ENCODE measurements around the gene TMEM95. TPM values are rescaled to one million over a fixed set of nuclear protein-coding genes. Genes with fewer than 3 reads are reported as not detected.

TMEM95 gene
- total and polyA plus RNA-seq, 2 donors from 2014 or later = not detected

- Histone ChIP-seq H3K9ac (ENCODE audit: low read length in 3 of 3) (peak overlapping the region in 2 of 3 donors; percentile 2 to 48), H3K4me1 (ENCODE audit: control insufficient read depth in 2 of 3, insufficient read depth in 2 of 3, low read depth in 1 of 3, low read length in 3 of 3) (peaks cover 0 to 17% (median 10%) of the 10 kb centered on the region in 3 donors), H3K36me3 (ENCODE audit: control insufficient read depth in 2 of 3, insufficient read depth in 3 of 3, low read length in 3 of 3) (no peaks in the 10 kb centered on the region), H3K9me3 (ENCODE audit: control insufficient read depth in 2 of 3, insufficient read depth in 1 of 3, low read length in 3 of 3) (no peaks in the 10 kb centered on the region), H3K27me3 (ENCODE audit: control insufficient read depth, insufficient read depth, low read length) (peaks cover 5% of the 10 kb centered on the region), H3K4me3 (ENCODE audit: low read length in 3 of 3) (peak overlapping the region in 2 of 3 donors; percentile 71 to 75), H3K27ac (ENCODE audit: low read depth in 2 of 2, low read length in 2 of 2) (peak overlapping the region in 1 of 2 donors; percentile 49)
- DNase-seq = peak in 1 of 5 donors; percentile 49
- TF ChIP-seq CTCF (IDR thresholded peaks at IDR 0.05; ENCODE audit: borderline replicate concordance, extremely low read depth, insufficient read depth) = no peak
- no peak for FAIRE-seq
- intact Hi-C loops (cut with DNase I) = no loop called here
Measured at GRCh38 chr17:7380321-7380720, 25.4 kb downstream of the TMEM95 start.

DNA sequence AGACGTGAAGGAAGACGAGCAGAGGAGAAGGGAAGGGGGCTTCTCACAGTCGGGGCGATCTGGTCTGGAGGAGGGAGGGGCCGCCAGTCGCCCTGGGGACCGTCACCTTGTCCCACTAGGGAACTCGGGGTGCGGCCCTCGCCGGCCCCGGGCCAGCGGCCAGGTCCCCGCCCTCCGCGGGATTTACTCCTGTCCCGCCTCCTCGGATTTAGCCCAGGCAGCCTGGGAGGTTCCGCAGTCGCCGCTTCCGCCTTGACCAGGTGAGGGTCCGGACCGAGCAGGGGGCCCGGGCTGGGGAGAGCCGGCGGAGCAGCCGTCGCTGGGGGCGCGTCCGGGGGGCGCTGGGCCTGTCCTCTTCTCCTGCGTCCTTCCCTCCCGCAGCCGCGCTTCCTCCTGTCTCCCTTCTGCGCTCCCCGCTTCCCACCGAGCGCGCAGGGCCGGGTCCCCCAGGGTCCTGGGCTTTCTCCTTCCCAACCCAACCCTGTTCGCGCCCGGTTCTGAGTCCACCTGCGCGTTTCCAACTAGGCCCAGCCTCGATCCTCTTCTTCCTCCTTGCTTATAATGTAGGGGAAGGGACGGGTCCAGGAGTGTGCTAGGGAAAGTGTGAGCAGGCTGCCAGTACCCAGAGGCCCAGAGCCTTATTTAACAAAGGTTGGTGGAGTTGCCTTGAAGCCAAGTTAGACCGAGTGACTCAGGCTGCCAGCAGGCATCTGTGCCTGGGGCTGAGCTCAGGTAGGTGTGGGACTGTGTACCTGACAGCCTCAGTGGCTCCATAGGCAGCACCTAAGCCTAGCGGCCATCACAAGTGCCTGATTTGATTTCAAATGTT is 26.1 kb downstream of the TMEM95 start, which contains the start of gene TNK1:
TSS of gene TNK1 (plus strand) at position 235 of the 829 bp plus-strand sequence. CDS start 1,838 bp downstream, outside the sequence.
- Histone ChIP-seq H3K9me3 (ENCODE audit: control insufficient read depth in 2 of 3, insufficient read depth in 1 of 3, low read length in 3 of 3) (no peaks in the 10 kb centered on the region), H3K27ac (ENCODE audit: low read depth in 2 of 2, low read length in 2 of 2) (peak within 1 kb of the TSS; percentile 7 to 49), H3K9ac (ENCODE audit: low read length in 3 of 3) (peak within 1 kb of the TSS in 2 of 3 donors; percentile 8 to 48), H3K27me3 (ENCODE audit: control insufficient read depth, insufficient read depth, low read length) (peaks cover 5% of the 10 kb centered on the region), H3K4me3 (ENCODE audit: low read length in 3 of 3) (peak within 1 kb of the TSS; percentile 9 to 75 (median 71)), H3K4me1 (ENCODE audit: control insufficient read depth in 2 of 3, insufficient read depth in 2 of 3, low read depth in 1 of 3, low read length in 3 of 3) (peaks cover 0 to 17% (median 10%) of the 10 kb centered on the region in 3 donors), H3K36me3 (ENCODE audit: control insufficient read depth in 2 of 3, insufficient read depth in 3 of 3, low read length in 3 of 3) (no peaks in the 10 kb centered on the region)
- TF ChIP-seq CTCF (IDR thresholded peaks at IDR 0.05; ENCODE audit: borderline replicate concordance, extremely low read depth, insufficient read depth) = no peak
- intact Hi-C loops (cut with DNase I) = no loop called here
- FAIRE-seq = no peak
- peak; percentile 26 to 88 (median 57) for DNase-seq

- Histone ChIP-seq H3K36me3 (ENCODE audit: control insufficient read depth in 2 of 3, insufficient read depth in 3 of 3, low read length in 3 of 3) (no peaks in the 10 kb centered on the region), H3K4me3 (ENCODE audit: low read length in 3 of 3) (no peak overlapping the region), H3K27ac (ENCODE audit: low read depth in 2 of 2, low read length in 2 of 2) (no peak overlapping the region), H3K9me3 (ENCODE audit: control insufficient read depth in 2 of 3, insufficient read depth in 1 of 3, low read length in 3 of 3) (no peaks in the 10 kb centered on the region), H3K9ac (ENCODE audit: low read length in 3 of 3) (no peak overlapping the region), H3K27me3 (ENCODE audit: control insufficient read depth, insufficient read depth, low read length) (peaks cover 5% of the 10 kb centered on the region), H3K4me1 (ENCODE audit: control insufficient read depth in 2 of 3, insufficient read depth in 2 of 3, low read depth in 1 of 3, low read length in 3 of 3) (peaks cover 0 to 17% (median 10%) of the 10 kb centered on the region in 3 donors)
- no peak for FAIRE-seq
- no peak for DNase-seq
- TF ChIP-seq CTCF (IDR thresholded peaks at IDR 0.05; ENCODE audit: borderline replicate concordance, extremely low read depth, insufficient read depth) = no peak
- intact Hi-C loops (cut with DNase I) = no loop called here
Measured at GRCh38 chr17:7382901-7383300, 27.9 kb downstream of the TMEM95 start.

All from kidney (tissue), 14 donors.